ENCODE measurements around the gene SFXN4.
"Not testable (repeated sequence)": the region's sequence is repeated elsewhere in the genome, so short reads cannot be mapped to it uniquely, and the experiment has no call there.

SFXN4 gene

GRCh38 chr10:119143657-119144056, 21.9 kb downstream of the SFXN4 start:
- Mint-ChIP-seq H3K4me3 (no peak overlapping the region), H3K36me3 (peaks cover 32% of the 10 kb centered on the region), H3K27me3 (no peaks in the 10 kb centered on the region), H3K27ac (peak overlapping the region; percentile 28), H3K4me1 (peaks cover 13% of the 10 kb centered on the region), H3K9me3 (no peaks in the 10 kb centered on the region)
- DNase-seq: no peak
- CTCF ChIA-PET: no interaction called here

GRCh38 chr10:119140603-119141245, 24.8 kb downstream of the SFXN4 start:
- Mint-ChIP-seq H3K36me3 (peaks cover 31% of the 10 kb centered on the region), H3K27ac (peak overlapping the region; percentile 49)
- CTCF ChIA-PET: interaction anchor here (0.7 to 2.0 kb wide), 3 partner anchors 36 to 58 kb away, joined by 3 to 9 read pairs (median 4); no protein-coding TSS in a partner anchor

GRCh38 chr10:119139464-119140067, 25.9 kb downstream of the SFXN4 start:
- peak overlapping the region; percentile 84 for H3K27ac Mint-ChIP-seq
- DNase-seq: peak; percentile 75
- no peaks in the 10 kb centered on the region for H3K9me3 Mint-ChIP-seq
- CTCF ChIA-PET: interaction anchor here (0.7 to 3.0 kb wide), 6 partner anchors 9 to 59 kb away, joined by 3 to 28 read pairs (median 4); no protein-coding TSS in a partner anchor
- H3K27me3 Mint-ChIP-seq: no peaks in the 10 kb centered on the region
- H3K36me3 Mint-ChIP-seq: peaks cover 39% of the 10 kb centered on the region
- no peak overlapping the region for H3K4me3 Mint-ChIP-seq
- peaks cover 32% of the 10 kb centered on the region for H3K4me1 Mint-ChIP-seq

More at GRCh38 chr10:119140603-119141245, 24.8 kb downstream of the SFXN4 start:
- H3K27me3 Mint-ChIP-seq: no peaks in the 10 kb centered on the region
- no peak for DNase-seq
- no peak overlapping the region for H3K4me3 Mint-ChIP-seq
- no peaks in the 10 kb centered on the region for H3K9me3 Mint-ChIP-seq
- peaks cover 25% of the 10 kb centered on the region for H3K4me1 Mint-ChIP-seq

GRCh38 chr10:119138346-119139306, 26.9 kb downstream of the SFXN4 start:
- H3K27ac Mint-ChIP-seq: peak overlapping the region; percentile 67

GRCh38 chr10:119137878-119138277, 27.6 kb downstream of the SFXN4 start:
- H3K4me1 Mint-ChIP-seq: peaks cover 48% of the 10 kb centered on the region
- not testable (repeated sequence) for H3K9me3 Mint-ChIP-seq, H3K4me3 Mint-ChIP-seq, H3K27me3 Mint-ChIP-seq, H3K27ac Mint-ChIP-seq, DNase-seq
- CTCF ChIA-PET: interaction anchor here (0.7 to 3.0 kb wide), 3 partner anchors 61 to 356 kb away, joined by 3 to 28 read pairs (median 3); no protein-coding TSS in a partner anchor
- H3K36me3 Mint-ChIP-seq: peaks cover 48% of the 10 kb centered on the region

More at GRCh38 chr10:119138346-119139306, 26.9 kb downstream of the SFXN4 start:
- Mint-ChIP-seq H3K9me3 (no peaks in the 10 kb centered on the region), H3K4me1 (peaks cover 40% of the 10 kb centered on the region), H3K36me3 (peaks cover 42% of the 10 kb centered on the region), H3K27me3 (no peaks in the 10 kb centered on the region), H3K4me3 (no peak overlapping the region)
- no peak for DNase-seq
- CTCF ChIA-PET: interaction anchor here (0.6 to 3.0 kb wide), 8 partner anchors 10 to 356 kb away, joined by 3 to 28 read pairs (median 3); no protein-coding TSS in a partner anchor

- CTCF ChIA-PET: no interaction called here
- peak overlapping the region; percentile 10 for H3K4me3 Mint-ChIP-seq
These were observed 29.4 kb downstream of the SFXN4 start for GRCh38 chr10:119136084-119136483.

GRCh38 chr10:119135513-119135881, 30.0 kb downstream of the SFXN4 start:
- H3K27me3 Mint-ChIP-seq: no peaks in the 10 kb centered on the region
- no peak overlapping the region for H3K4me3 Mint-ChIP-seq
- peaks cover 72% of the 10 kb centered on the region for H3K4me1 Mint-ChIP-seq
- H3K9me3 Mint-ChIP-seq: no peaks in the 10 kb centered on the region
- DNase-seq: no peak
- H3K27ac Mint-ChIP-seq: peak overlapping the region; percentile 57
- H3K36me3 Mint-ChIP-seq: peaks cover 60% of the 10 kb centered on the region
- CTCF ChIA-PET: no interaction called here

More at GRCh38 chr10:119136084-119136483, 29.4 kb downstream of the SFXN4 start:
- H3K9me3 Mint-ChIP-seq: no peaks in the 10 kb centered on the region
- H3K4me1 Mint-ChIP-seq: peaks cover 66% of the 10 kb centered on the region
- peaks cover 59% of the 10 kb centered on the region for H3K36me3 Mint-ChIP-seq
- no peaks in the 10 kb centered on the region for H3K27me3 Mint-ChIP-seq
- no peak for DNase-seq
- peak overlapping the region; percentile 62 for H3K27ac Mint-ChIP-seq

- no peak overlapping the region for H3K4me3 Mint-ChIP-seq
- H3K27me3 Mint-ChIP-seq: no peaks in the 10 kb centered on the region
- H3K27ac Mint-ChIP-seq: peak overlapping the region; percentile 99
- peaks cover 73% of the 10 kb centered on the region for H3K4me1 Mint-ChIP-seq
- DNase-seq: no peak
- peaks cover 63% of the 10 kb centered on the region for H3K36me3 Mint-ChIP-seq
- H3K9me3 Mint-ChIP-seq: no peaks in the 10 kb centered on the region
- CTCF ChIA-PET: no interaction called here
These were observed 31.6 kb downstream of the SFXN4 start for GRCh38 chr10:119133949-119134348.

GRCh38 chr10:119132521-119133345, 32.8 kb downstream of the SFXN4 start:
- H3K4me1 Mint-ChIP-seq: peaks cover 63% of the 10 kb centered on the region
- H3K4me3 Mint-ChIP-seq: peak overlapping the region; percentile 79
- H3K36me3 Mint-ChIP-seq: peaks cover 66% of the 10 kb centered on the region
- H3K27ac Mint-ChIP-seq: peak overlapping the region; percentile 99
- no peak for DNase-seq
- CTCF ChIA-PET: interaction anchor here (1.0 to 2.3 kb wide), 4 partner anchors 28 to 77 kb away, joined by 3 to 7 read pairs (median 5); no protein-coding TSS in a partner anchor
- H3K27me3 Mint-ChIP-seq: no peaks in the 10 kb centered on the region
- H3K9me3 Mint-ChIP-seq: no peaks in the 10 kb centered on the region

- H3K27ac Mint-ChIP-seq: peak overlapping the region; percentile 99
- DNase-seq: peak; percentile 65
- H3K9me3 Mint-ChIP-seq: no peaks in the 10 kb centered on the region
- peak overlapping the region; percentile 79 for H3K4me3 Mint-ChIP-seq
- peaks cover 63% of the 10 kb centered on the region for H3K4me1 Mint-ChIP-seq
- H3K27me3 Mint-ChIP-seq: no peaks in the 10 kb centered on the region
- CTCF ChIA-PET: interaction anchor here (0.8 to 2.3 kb wide), 8 partner anchors 11 to 78 kb away, joined by 3 to 7 read pairs (median 4); no protein-coding TSS in a partner anchor
- H3K36me3 Mint-ChIP-seq: peaks cover 66% of the 10 kb centered on the region
These were observed 33.8 kb downstream of the SFXN4 start for GRCh38 chr10:119131512-119132240.

- DNase-seq: no peak
- Mint-ChIP-seq H3K36me3 (peaks cover 67% of the 10 kb centered on the region), H3K4me1 (peaks cover 53% of the 10 kb centered on the region), H3K4me3 (no peak overlapping the region), H3K27ac (peak overlapping the region; percentile 55), H3K27me3 (no peaks in the 10 kb centered on the region), H3K9me3 (no peaks in the 10 kb centered on the region)
- CTCF ChIA-PET: no interaction called here
These were observed 35.8 kb downstream of the SFXN4 start for GRCh38 chr10:119129721-119130120.

GRCh38 chr10:119125942-119126341, 39.6 kb downstream of the SFXN4 start:
- H3K4me1 Mint-ChIP-seq: peaks cover 17% of the 10 kb centered on the region
- no peak overlapping the region for H3K27ac Mint-ChIP-seq
- CTCF ChIA-PET: no interaction called here
- no peak for DNase-seq
- H3K27me3 Mint-ChIP-seq: no peaks in the 10 kb centered on the region
- no peaks in the 10 kb centered on the region for H3K9me3 Mint-ChIP-seq
- no peak overlapping the region for H3K4me3 Mint-ChIP-seq
- peaks cover 58% of the 10 kb centered on the region for H3K36me3 Mint-ChIP-seq

GRCh38 chr10:119120875-119121274, 44.6 kb downstream of the SFXN4 start:
- H3K4me1 Mint-ChIP-seq: peaks cover 11% of the 10 kb centered on the region
- H3K9me3 Mint-ChIP-seq: no peaks in the 10 kb centered on the region
- no peak overlapping the region for H3K4me3 Mint-ChIP-seq
- no peaks in the 10 kb centered on the region for H3K27me3 Mint-ChIP-seq
- DNase-seq: no peak
- H3K36me3 Mint-ChIP-seq: peaks cover 46% of the 10 kb centered on the region
- peak overlapping the region; percentile 33 for H3K27ac Mint-ChIP-seq
- CTCF ChIA-PET: interaction anchor here (1.0 kb wide), 1 partner anchor 10 kb away, joined by 5 read pairs; no protein-coding TSS in a partner anchor

All from activated naive CD4-positive, alpha-beta T cell treated with anti-CD3 and anti-CD28 coated beads, Interleukin-2, amount 10 ng/mL, durations not matched to agents 7 days and 5 days (primary cell).